Hematopoietic multipotent progenitor cell treated with erythropoietin and hydrocortisone succinate and interleukin-3 and kit ligand, for 15 days (in vitro differentiated cells): ENCODE data around the gene ACSM3.

ENCODE experiments used
- DNase-seq: peaks from one replicate; pipeline ENCODE4 v3.0.0-alpha.2; 2015; ENCODE audit warnings: low spot score

The ACSM3 gene

DNA sequence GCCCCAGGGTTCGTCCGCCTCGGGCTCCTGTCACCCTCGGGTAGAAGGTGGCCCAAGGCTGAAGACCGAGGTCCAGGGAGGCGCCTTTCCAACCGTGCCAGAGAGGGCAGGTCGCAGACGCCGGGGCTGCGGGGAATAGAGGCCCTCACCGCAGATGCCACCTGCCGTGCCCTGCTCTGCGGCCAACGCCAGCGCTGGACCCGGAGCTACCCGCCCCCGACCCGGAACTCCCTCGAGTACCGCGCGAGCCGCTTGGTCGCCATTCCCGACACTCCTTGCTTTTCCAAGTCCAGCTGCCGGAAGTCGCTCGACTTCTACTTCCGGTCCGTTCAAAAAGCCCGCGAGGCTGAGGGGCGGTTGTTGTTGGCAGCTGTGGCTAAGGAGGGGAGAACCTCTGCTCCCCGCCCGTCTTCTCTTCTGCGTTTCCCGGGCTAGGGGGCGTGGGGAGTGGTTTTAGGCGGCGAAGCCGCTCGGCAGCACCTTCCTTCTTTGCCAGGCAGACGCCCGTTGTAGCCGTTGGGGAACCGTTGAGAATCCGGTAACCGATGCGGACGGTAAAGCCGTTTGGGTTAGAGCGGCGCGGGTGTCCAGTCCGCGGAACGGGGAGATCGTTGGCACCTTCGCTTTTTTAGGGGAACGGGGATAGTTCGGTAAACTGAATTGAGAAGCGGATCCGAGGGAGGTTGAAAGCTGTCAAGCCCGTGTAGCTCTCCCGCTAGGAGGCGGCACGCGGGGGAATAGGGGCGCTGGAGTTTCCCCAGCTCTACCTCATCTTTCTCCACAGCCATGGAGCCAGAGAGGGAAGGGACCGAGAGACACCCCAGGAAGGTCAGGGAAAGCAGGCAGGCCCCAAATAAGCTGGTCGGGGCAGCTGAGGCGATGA is 42.6 kb downstream of the ACSM3 start, which contains the start of the genes ERI2 and REXO5:
Gene ERI2, minus strand, starts transcription at position 305 of the 883 bp plus-strand sequence. Its CDS starts 42 bp downstream, at position 263.
Gene REXO5, plus strand, starts transcription at position 360 of the 883 bp plus-strand sequence. Its CDS starts 427 bp downstream, at position 787.
- peak; percentile 85 for DNase-seq

DNA sequence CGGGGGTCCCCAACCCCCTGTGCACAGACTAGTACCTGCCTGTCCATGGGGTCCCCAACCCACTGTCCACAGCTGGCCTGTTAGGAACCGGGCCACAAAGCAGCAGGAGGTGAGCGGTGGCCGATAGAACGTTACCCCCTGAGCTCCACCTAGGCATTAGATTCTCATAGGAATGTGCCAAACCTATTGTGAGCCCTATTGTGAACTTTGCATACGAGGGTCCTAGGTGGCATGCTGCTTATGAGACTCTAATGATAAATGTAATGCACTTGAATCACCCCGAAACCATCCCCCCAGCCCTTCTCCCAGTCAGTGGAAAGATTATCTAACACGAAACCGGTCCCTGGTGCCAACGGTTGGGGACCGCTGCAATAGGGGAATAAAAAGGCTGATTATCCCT is 44.0 kb downstream of the ACSM3 start:
- DNase-seq = no peak

- DNase-seq = no peak
Measured at GRCh38 chr16:20811889-20812439, 48.1 kb downstream of the ACSM3 start.

GRCh38 chr16:20812510-20812909 is 48.7 kb downstream of the ACSM3 start:
- no peak for DNase-seq

DNA sequence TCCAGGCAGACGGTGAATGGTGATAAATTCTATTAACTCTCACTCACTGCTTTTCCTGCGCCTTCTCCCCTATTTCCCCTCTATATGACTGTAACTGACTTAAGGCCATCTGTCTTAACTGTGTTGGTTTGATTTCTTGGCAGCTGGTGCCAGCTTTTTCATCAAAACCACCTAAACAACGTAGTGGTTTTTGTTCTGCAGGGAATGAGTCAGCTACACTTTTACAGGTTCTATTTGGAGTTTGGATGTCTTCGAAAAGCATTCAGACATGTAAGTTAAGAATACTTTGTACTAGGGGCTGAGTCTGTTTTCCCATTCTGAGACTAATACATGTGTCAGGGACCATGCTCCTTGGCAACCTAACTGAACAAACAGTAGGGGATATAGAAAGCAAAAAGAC is 51.0 kb downstream of the ACSM3 start:
- DNase-seq = no peak

DNA sequence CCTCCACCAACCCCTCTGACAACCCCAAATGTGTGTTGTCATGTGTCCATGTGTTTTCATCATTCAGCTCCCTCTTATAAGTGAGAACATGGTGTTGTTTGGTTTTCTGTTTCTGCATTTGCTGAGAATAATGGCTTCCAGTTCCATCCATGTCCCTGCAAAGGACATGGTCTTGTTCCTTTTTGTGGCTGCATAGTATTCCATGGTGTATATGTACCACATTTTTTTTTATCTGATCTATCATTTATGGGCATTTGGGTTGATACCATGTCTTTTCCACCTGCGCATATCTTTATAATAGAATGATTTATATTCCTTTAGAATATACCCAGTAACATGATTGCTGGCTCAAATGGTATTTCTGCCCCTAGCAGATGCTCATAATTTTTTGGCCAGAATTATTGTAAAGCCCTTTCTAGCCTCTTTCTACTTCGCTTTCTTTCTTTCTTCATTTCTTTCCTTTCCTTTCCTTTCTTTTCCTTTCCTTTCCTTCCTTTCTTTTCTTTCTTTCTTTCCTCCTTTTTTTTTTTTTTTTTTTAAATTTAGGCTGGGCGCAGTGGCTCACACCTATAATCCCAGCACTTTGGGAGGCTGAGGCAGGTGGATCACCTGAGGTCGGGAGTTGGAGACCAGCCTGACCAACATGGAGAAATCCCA is 55.2 kb downstream of the ACSM3 start:
- no peak for DNase-seq

DNA sequence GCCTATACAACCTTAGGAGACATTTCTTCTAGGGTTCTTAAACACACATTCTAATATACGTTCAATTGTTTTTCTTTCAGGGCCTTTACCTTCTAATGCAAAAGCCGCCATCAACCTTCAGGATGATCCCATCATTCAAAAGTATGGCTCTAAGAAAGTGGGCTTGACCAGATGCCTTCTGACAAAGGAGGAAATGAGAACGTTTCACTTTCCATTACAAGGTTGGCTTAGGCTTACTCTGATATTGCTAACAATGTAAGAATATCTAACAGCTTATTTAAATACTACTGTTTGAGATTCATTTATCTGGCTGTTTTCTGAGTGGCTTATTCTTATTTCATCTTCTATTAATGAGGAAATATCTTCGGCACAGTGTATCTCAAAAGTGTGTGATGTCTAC is 57.9 kb downstream of the ACSM3 start:
- no peak for DNase-seq

DNA sequence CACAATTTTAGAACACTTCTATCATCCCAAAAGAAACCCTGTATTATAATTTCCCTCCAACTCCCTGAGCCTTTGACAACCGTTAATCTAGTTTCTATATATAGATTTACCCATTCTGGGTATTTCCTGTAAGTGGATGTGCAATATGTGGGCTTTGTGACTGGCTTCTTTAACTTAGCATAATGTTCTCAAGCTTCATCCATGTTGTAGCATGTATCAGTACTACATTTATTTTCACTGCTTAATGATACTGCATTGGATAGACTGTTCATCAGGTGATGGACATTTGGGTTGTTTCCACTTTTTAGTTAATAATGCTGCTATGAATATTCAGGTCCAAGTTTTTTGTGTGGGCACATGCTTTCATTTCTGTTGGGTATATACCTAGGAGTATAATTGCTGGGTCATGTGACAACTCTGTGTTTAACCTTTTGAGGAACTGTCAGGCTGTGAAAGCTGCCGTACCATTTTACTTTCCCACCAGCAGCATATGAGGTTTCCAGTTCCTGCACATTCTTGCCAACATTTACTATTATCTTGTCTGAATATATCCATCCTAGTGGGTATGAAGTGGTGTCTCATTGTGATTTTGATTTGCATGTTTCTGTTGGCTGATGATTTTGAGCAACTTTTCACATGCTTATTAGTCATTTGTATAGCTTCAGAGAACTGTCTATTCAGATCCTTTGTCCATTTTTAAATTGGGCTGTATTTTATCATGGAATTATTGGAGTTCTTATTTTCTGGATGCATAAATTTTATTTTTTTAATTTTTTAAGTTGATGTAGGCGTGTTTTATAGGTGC is 58.9 kb downstream of the ACSM3 start:
- DNase-seq = no peak

- peak; percentile 74 for DNase-seq
Measured at GRCh38 chr16:20826039-20826566, 62.3 kb downstream of the ACSM3 start.

- DNase-seq = peak; percentile 19
Measured at GRCh38 chr16:20829536-20829935, 65.7 kb downstream of the ACSM3 start.

GRCh38 chr16:20830372-20830771 is 66.6 kb downstream of the ACSM3 start:
- DNase-seq = no peak

DNA sequence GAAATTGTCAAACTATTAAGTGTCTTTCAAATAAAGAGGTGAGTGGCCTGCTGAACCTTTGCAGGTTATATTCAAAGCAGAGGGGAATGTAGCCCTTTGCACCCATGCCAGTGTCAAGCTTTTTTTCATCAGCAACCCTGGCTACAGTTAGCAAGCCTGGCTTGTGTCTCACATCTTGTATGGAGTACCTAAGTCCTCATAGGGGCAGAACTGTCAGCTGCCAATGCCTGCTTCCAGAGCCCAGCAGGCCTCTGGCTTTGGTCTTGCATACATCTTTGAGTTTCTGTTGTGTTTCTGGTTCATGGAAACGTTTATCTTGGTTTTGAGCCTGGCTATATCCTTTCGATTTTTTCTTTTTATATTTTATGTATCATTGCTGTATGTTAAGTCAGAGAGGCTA is 69.3 kb downstream of the ACSM3 start:
- no peak for DNase-seq

GRCh38 chr16:20838240-20838639 is 74.4 kb downstream of the ACSM3 start:
- DNase-seq = no peak

GRCh38 chr16:20839504-20839903 is 75.7 kb downstream of the ACSM3 start:
- no peak for DNase-seq

DNA sequence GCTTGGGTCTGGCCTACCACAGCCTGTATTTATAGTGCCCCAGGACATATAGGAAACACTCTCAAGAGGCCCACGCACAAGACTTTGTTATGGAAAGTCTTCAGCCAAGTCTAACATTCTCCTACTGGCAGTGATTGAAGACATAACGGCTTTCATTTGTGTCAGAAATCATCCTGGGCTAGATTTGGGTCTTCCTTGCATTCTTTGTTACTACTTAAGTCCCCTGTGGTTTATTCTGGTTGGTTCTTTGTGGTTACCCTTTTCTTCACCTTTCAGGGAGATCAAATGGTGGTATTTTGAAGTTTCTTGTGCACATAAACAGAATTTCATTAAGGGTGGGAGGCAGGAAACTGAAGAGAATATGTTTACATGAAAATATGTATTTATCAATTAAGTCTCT is 80.2 kb downstream of the ACSM3 start:
- no peak for DNase-seq

- no peak for DNase-seq
Measured at GRCh38 chr16:20844588-20844987, 80.8 kb downstream of the ACSM3 start.

DNA sequence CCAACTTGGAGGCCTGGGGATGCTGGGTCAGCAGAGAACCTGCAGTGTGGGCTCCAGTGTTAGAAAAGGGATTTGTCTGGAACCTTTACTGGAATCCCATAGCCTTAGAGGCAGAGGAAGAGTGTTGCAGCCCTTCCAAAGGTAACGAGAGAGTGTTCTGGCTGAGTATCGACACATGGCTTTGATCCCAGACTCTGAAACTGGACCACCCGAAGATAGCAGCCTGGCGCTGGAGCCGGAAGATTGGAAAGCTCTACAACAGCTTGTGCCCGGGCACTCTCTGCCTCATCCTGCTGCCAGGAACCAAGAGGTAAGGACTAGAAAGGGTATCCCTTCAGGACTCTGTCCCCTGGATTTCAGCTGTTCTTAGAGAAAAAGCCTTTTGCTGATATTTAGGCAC is 82.2 kb downstream of the ACSM3 start:
- no peak for DNase-seq

- DNase-seq = no peak
Measured at GRCh38 chr16:20846551-20846950, 82.7 kb downstream of the ACSM3 start.
